ENCODE results near the gene OR8B12.

OR8B12 gene

DNA sequence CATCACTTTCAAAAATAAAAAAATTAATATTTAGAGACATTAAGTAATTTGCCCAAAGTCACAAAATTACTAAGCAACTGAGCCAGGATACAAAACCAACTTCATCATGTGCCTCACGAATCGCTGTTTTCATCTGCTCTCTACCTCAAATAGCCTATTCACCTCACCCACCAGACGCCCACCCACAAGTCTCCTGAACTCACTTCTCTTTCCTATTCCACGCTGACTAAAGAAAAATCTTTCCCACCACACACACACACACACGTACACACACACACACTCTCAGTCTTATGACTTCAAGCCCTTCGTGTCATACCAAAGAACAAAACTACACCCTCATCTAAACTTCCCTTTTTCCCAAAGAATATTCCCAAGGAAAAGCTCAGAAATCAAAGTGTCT, 2.2 kb downstream of the OR8B12 start:
- no peak overlapping the region for H4K8ac ChIP-seq (ENCODE audit: low read length)
- no peaks in the 10 kb centered on the region for H3K79me1 ChIP-seq (replicated peaks; ENCODE audit: low read length, poor library complexity, severe bottlenecking)
- no peaks in the 10 kb centered on the region for H3K9me3 ChIP-seq (ENCODE audit: control insufficient read depth, low read length)
- H2BK120ac ChIP-seq (ENCODE audit: low read depth, low read length) = no peak overlapping the region
- no peak overlapping the region for H2AK5ac ChIP-seq (ENCODE audit: low read length, severe bottlenecking)
- no peak overlapping the region for H3K4me3 ChIP-seq (ENCODE audit: insufficient read depth in 1 of 2, low read depth in 1 of 2, low read length in 2 of 2)
- no peak overlapping the region for H3K4me2 ChIP-seq (ENCODE audit: low read length, poor library complexity, severe bottlenecking)
- H3K27ac ChIP-seq (ENCODE audit: low read length, poor library complexity, severe bottlenecking) = no peak overlapping the region
- no peak overlapping the region for H3K9ac ChIP-seq (ENCODE audit: low read length)
- H2AFZ ChIP-seq (ENCODE audit: low read depth, low read length) = no peak overlapping the region
- no peak overlapping the region for H3K18ac ChIP-seq (ENCODE audit: low read depth in 1 of 2, low read length in 2 of 2)
- WGBS = 63% methylated on average over 6 of the region's 6 CpGs
- H3K36me3 ChIP-seq (ENCODE audit: control insufficient read depth in 1 of 2, insufficient read depth in 2 of 2, low read depth in 1 of 2, low read length in 2 of 2) = no peaks in the 10 kb centered on the region
- no peaks in the 10 kb centered on the region for H3K4me1 ChIP-seq (ENCODE audit: control insufficient read depth, insufficient read depth, low read depth, low read length)
- no peak for DNase-seq
- H3K27me3 ChIP-seq (ENCODE audit: control insufficient read depth in 1 of 2, insufficient read depth in 1 of 2, low read length in 2 of 2) = no peaks in the 10 kb centered on the region
- H3K23ac ChIP-seq (ENCODE audit: low read length in 2 of 2) = no peak overlapping the region
- H3K4ac ChIP-seq (ENCODE audit: low read depth in 1 of 2, low read length in 2 of 2) = no peak overlapping the region
- H4K91ac ChIP-seq (ENCODE audit: low read length) = no peak overlapping the region
- no peak overlapping the region for H2BK12ac ChIP-seq (ENCODE audit: low read length in 2 of 2)
- no peak overlapping the region for H2BK15ac ChIP-seq (ENCODE audit: low read depth, poor library complexity, severe bottlenecking)
- no peak overlapping the region for H3K14ac ChIP-seq (ENCODE audit: low read length in 2 of 2)
- no peak overlapping the region for H2BK5ac ChIP-seq (ENCODE audit: low read depth, low read length, poor library complexity, severe bottlenecking)

DNA sequence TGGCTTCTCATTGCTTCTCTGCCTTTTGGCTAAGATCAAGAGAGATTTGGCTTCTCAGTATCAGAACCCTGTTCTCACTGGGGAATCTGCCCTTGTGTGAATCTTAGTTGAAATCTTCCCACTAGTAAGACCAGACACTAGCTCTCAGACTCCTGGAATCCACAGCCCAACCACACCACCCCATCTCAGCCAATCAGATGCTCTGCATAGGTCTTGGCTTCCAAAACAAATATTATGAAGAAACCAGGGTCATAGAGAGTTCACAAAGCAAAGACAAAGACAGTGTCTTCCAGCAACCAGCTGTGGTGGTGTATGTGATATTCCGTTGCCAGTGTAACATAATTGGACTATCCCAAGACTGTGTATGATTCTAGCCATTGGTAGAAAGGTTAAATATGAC, 5.4 kb downstream of the OR8B12 start:
- no peak overlapping the region for H2AFZ ChIP-seq (ENCODE audit: low read depth, low read length)
- no peak overlapping the region for H2BK15ac ChIP-seq (ENCODE audit: low read depth, poor library complexity, severe bottlenecking)
- H4K91ac ChIP-seq (ENCODE audit: low read length) = no peak overlapping the region
- H3K18ac ChIP-seq (ENCODE audit: low read depth in 1 of 2, low read length in 2 of 2) = no peak overlapping the region
- H3K23ac ChIP-seq (ENCODE audit: low read length in 2 of 2) = no peak overlapping the region
- H2BK12ac ChIP-seq (ENCODE audit: low read length in 2 of 2) = no peak overlapping the region
- no peak overlapping the region for H3K4me2 ChIP-seq (ENCODE audit: low read length, poor library complexity, severe bottlenecking)
- no peak overlapping the region for H2AK5ac ChIP-seq (ENCODE audit: low read length, severe bottlenecking)
- H2BK120ac ChIP-seq (ENCODE audit: low read depth, low read length) = no peak overlapping the region
- no peaks in the 10 kb centered on the region for H3K79me1 ChIP-seq (replicated peaks; ENCODE audit: low read length, poor library complexity, severe bottlenecking)
- no peaks in the 10 kb centered on the region for H3K4me1 ChIP-seq (ENCODE audit: control insufficient read depth, insufficient read depth, low read depth, low read length)
- H3K9ac ChIP-seq (ENCODE audit: low read length) = no peak overlapping the region
- DNase-seq = peak; percentile 58
- no peak overlapping the region for H3K14ac ChIP-seq (ENCODE audit: low read length in 2 of 2)
- H4K8ac ChIP-seq (ENCODE audit: low read length) = no peak overlapping the region
- H3K27ac ChIP-seq (ENCODE audit: low read length, poor library complexity, severe bottlenecking) = no peak overlapping the region
- H3K27me3 ChIP-seq (ENCODE audit: control insufficient read depth in 1 of 2, insufficient read depth in 1 of 2, low read length in 2 of 2) = no peaks in the 10 kb centered on the region
- H3K4ac ChIP-seq (ENCODE audit: low read depth in 1 of 2, low read length in 2 of 2) = no peak overlapping the region
- no peak overlapping the region for H2BK5ac ChIP-seq (ENCODE audit: low read depth, low read length, poor library complexity, severe bottlenecking)
- no peak overlapping the region for H3K4me3 ChIP-seq (ENCODE audit: insufficient read depth in 1 of 2, low read depth in 1 of 2, low read length in 2 of 2)
- no peaks in the 10 kb centered on the region for H3K36me3 ChIP-seq (ENCODE audit: control insufficient read depth in 1 of 2, insufficient read depth in 2 of 2, low read depth in 1 of 2, low read length in 2 of 2)
- no CpG with 5 or more reads among the region's 1 CpG for WGBS
- H3K9me3 ChIP-seq (ENCODE audit: control insufficient read depth, low read length) = no peaks in the 10 kb centered on the region

DNA sequence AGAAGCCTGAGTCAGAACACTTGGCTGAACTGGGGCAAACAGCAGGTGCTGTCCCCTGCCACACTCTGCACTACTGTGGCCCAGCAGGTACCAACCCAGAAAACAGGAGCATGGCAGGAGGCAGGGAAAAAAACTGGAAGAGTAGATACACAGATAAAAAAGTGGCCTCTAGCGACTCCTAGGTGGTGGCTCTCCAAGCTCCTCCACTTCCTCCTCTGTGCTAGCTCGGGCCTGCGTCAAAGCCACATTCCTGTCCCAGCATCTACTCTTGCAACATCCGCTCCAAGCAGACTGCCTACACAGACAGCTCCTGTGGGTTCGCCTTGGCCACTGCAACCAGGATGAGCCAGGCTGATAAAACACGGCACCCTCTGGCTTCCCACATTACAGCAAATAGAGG, 6.9 kb downstream of the OR8B12 start:
- H3K4me2 ChIP-seq (ENCODE audit: low read length, poor library complexity, severe bottlenecking) = no peak overlapping the region
- H3K4me1 ChIP-seq (ENCODE audit: control insufficient read depth, insufficient read depth, low read depth, low read length) = no peaks in the 10 kb centered on the region
- H2BK15ac ChIP-seq (ENCODE audit: low read depth, poor library complexity, severe bottlenecking) = no peak overlapping the region
- no peak overlapping the region for H3K23ac ChIP-seq (ENCODE audit: low read length in 2 of 2)
- no peak overlapping the region for H4K91ac ChIP-seq (ENCODE audit: low read length)
- no peak overlapping the region for H2AK5ac ChIP-seq (ENCODE audit: low read length, severe bottlenecking)
- WGBS = 68% methylated on average over 5 of the region's 6 CpGs
- DNase-seq = peak; percentile 58
- H3K14ac ChIP-seq (ENCODE audit: low read length in 2 of 2) = peak overlapping the region in 1 of 2 experiments; percentile 35
- no peak overlapping the region for H3K4me3 ChIP-seq (ENCODE audit: insufficient read depth in 1 of 2, low read depth in 1 of 2, low read length in 2 of 2)
- no peak overlapping the region for H4K8ac ChIP-seq (ENCODE audit: low read length)
- no peak overlapping the region for H2BK5ac ChIP-seq (ENCODE audit: low read depth, low read length, poor library complexity, severe bottlenecking)
- H3K4ac ChIP-seq (ENCODE audit: low read depth in 1 of 2, low read length in 2 of 2) = no peak overlapping the region
- H3K79me1 ChIP-seq (replicated peaks; ENCODE audit: low read length, poor library complexity, severe bottlenecking) = no peaks in the 10 kb centered on the region
- no peaks in the 10 kb centered on the region for H3K36me3 ChIP-seq (ENCODE audit: control insufficient read depth in 1 of 2, insufficient read depth in 2 of 2, low read depth in 1 of 2, low read length in 2 of 2)
- H2BK120ac ChIP-seq (ENCODE audit: low read depth, low read length) = no peak overlapping the region
- no peak overlapping the region for H3K9ac ChIP-seq (ENCODE audit: low read length)
- no peak overlapping the region for H3K27ac ChIP-seq (ENCODE audit: low read length, poor library complexity, severe bottlenecking)
- H2BK12ac ChIP-seq (ENCODE audit: low read length in 2 of 2) = no peak overlapping the region
- no peaks in the 10 kb centered on the region for H3K9me3 ChIP-seq (ENCODE audit: control insufficient read depth, low read length)
- no peaks in the 10 kb centered on the region for H3K27me3 ChIP-seq (ENCODE audit: control insufficient read depth in 1 of 2, insufficient read depth in 1 of 2, low read length in 2 of 2)
- no peak overlapping the region for H2AFZ ChIP-seq (ENCODE audit: low read depth, low read length)
- H3K18ac ChIP-seq (ENCODE audit: low read depth in 1 of 2, low read length in 2 of 2) = no peak overlapping the region

DNA sequence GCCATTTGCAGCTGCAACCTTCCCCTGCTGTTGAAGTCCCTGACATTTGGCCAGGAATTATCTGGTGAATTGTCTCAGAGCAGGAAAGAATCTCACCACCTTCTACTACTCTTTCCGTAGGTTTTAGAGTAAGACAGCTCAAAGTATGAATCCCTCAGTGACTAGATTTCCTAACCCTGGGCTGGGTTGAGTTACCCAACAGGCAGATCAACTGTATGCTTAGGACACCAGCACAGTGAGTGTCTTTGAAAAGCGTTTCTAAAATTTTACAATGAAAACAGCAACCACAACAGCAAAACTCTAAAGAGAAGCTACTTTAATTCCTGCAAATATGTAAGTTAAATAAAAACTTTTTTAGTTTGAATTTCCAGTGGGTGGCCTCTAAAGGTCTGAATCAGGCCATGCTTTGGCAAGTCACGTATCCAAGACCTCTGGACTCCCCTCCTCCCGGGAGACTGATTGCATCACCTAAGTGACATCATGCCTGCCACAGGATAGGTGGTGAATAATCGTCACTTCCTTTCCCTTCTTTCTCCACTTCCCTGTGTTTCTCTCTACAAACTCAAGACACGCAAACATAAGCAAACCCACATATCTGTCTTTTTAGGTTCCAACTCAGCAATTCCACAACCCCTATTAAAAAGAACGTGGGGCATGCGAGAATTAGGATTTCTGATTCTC, 7.8 kb downstream of the OR8B12 start:
- WGBS = 80% methylated on average over 7 of the region's 8 CpGs
- no peak overlapping the region for H3K4me2 ChIP-seq (ENCODE audit: low read length, poor library complexity, severe bottlenecking)
- no peak overlapping the region for H2BK5ac ChIP-seq (ENCODE audit: low read depth, low read length, poor library complexity, severe bottlenecking)

More for the DNA sequence above, 7.8 kb downstream of the OR8B12 start:
- DNase-seq = peak; percentile 3
- Histone ChIP-seq H3K4me1 (ENCODE audit: control insufficient read depth, insufficient read depth, low read depth, low read length) (no peaks in the 10 kb centered on the region), H3K9ac (ENCODE audit: low read length) (no peak overlapping the region), H2BK15ac (ENCODE audit: low read depth, poor library complexity, severe bottlenecking) (no peak overlapping the region), H2AFZ (ENCODE audit: low read depth, low read length) (no peak overlapping the region), H3K27me3 (ENCODE audit: control insufficient read depth in 1 of 2, insufficient read depth in 1 of 2, low read length in 2 of 2) (no peaks in the 10 kb centered on the region), H2BK12ac (ENCODE audit: low read length in 2 of 2) (no peak overlapping the region), H3K23ac (ENCODE audit: low read length in 2 of 2) (no peak overlapping the region), H3K14ac (ENCODE audit: low read length in 2 of 2) (no peak overlapping the region), H4K91ac (ENCODE audit: low read length) (no peak overlapping the region), H3K27ac (ENCODE audit: low read length, poor library complexity, severe bottlenecking) (no peak overlapping the region), H3K36me3 (ENCODE audit: control insufficient read depth in 1 of 2, insufficient read depth in 2 of 2, low read depth in 1 of 2, low read length in 2 of 2) (no peaks in the 10 kb centered on the region), H2BK120ac (ENCODE audit: low read depth, low read length) (no peak overlapping the region), H2AK5ac (ENCODE audit: low read length, severe bottlenecking) (no peak overlapping the region), H3K4ac (ENCODE audit: low read depth in 1 of 2, low read length in 2 of 2) (no peak overlapping the region), H3K18ac (ENCODE audit: low read depth in 1 of 2, low read length in 2 of 2) (no peak overlapping the region), H4K8ac (ENCODE audit: low read length) (no peak overlapping the region), H3K79me1 (replicated peaks; ENCODE audit: low read length, poor library complexity, severe bottlenecking) (no peaks in the 10 kb centered on the region), H3K9me3 (ENCODE audit: control insufficient read depth, low read length) (no peaks in the 10 kb centered on the region), H3K4me3 (ENCODE audit: insufficient read depth in 1 of 2, low read depth in 1 of 2, low read length in 2 of 2) (no peak overlapping the region)
